GM04504 (cell line): ENCODE data around the gene CD4.
A peak's percentile ranks its signal among the peaks of the same experiment; 100 is the strongest.
"Not testable (repeated sequence)": the region's sequence is repeated elsewhere in the genome, so short reads cannot be mapped to it uniquely, and the experiment has no call there.

ENCODE experiments used
- DNase-seq: peaks from one replicate; pipeline ENCODE4 v3.0.0-alpha.2; 2012; ENCODE audit warnings: low read depth

CD4 gene

GRCh38 chr12:6847676-6848075 is 58.3 kb downstream of the CD4 start:
- no peak for DNase-seq

- DNase-seq: no peak
Observed at GRCh38 chr12:6849427-6849826, 60.1 kb downstream of the CD4 start.

GRCh38 chr12:6849976-6850560 is 60.7 kb downstream of the CD4 start:
- no peak for DNase-seq

- DNase-seq: no peak
Observed at GRCh38 chr12:6850796-6851152, 61.4 kb downstream of the CD4 start.

- DNase-seq: peak; percentile 96
Observed at GRCh38 chr12:6851153-6851920, 62.0 kb downstream of the CD4 start, which contains the start of gene CDCA3. Gene CDCA3 (minus strand): TSS chr12:6851286. CDS start chr12:6850952, 334 bp downstream.

GRCh38 chr12:6851921-6852650 is 62.8 kb downstream of the CD4 start, which contains the start of gene USP5:
Gene USP5 (plus strand): TSS chr12:6852150. CDS start chr12:6852180, 30 bp downstream.
- peak; percentile 99 for DNase-seq

- peak; percentile 56 for DNase-seq
Observed at GRCh38 chr12:6852651-6853354, 63.5 kb downstream of the CD4 start.

- no peak for DNase-seq
Observed at GRCh38 chr12:6853626-6854025, 64.3 kb downstream of the CD4 start.

GRCh38 chr12:6854036-6854435 is 64.7 kb downstream of the CD4 start:
- no peak for DNase-seq

GRCh38 chr12:6855322-6855721 is 66.0 kb downstream of the CD4 start:
- DNase-seq: no peak

- no peak for DNase-seq
Observed at GRCh38 chr12:6858799-6859198, 69.5 kb downstream of the CD4 start.

- no peak for DNase-seq
Observed at GRCh38 chr12:6860116-6860515, 70.8 kb downstream of the CD4 start.

GRCh38 chr12:6860942-6861341 is 71.6 kb downstream of the CD4 start:
- no peak for DNase-seq

- DNase-seq: no peak
Observed at GRCh38 chr12:6861391-6861790, 72.1 kb downstream of the CD4 start.

- no peak for DNase-seq
Observed at GRCh38 chr12:6863033-6863432, 73.7 kb downstream of the CD4 start.

- no peak for DNase-seq
Observed at GRCh38 chr12:6863586-6864321, 74.4 kb downstream of the CD4 start.

- DNase-seq: not testable (repeated sequence)
Observed at GRCh38 chr12:6865307-6865706, 76.0 kb downstream of the CD4 start.

GRCh38 chr12:6866163-6866919 is 77.0 kb downstream of the CD4 start:
- no peak for DNase-seq

GRCh38 chr12:6866920-6867412 is 77.6 kb downstream of the CD4 start:
- no peak for DNase-seq

- DNase-seq: peak; percentile 48
Observed at GRCh38 chr12:6867413-6868210, 78.3 kb downstream of the CD4 start, which contains the start of gene TPI1. Gene TPI1 (plus strand): TSS chr12:6867531. CDS start chr12:6867567, 36 bp downstream.
